Activated CD8-positive, alpha-beta T cell treated with anti-CD3 and anti-CD28 coated beads for 36 hours (primary cell): ENCODE measurements around the gene HPGDS. TPM values are rescaled to one million over a fixed set of nuclear protein-coding genes. Genes with fewer than 3 reads are reported as not detected.

Source experiments
- ATAC-seq: fragments of 200-7000 bp; cut with Tn5 transposase; one replicate; pipeline ENCODE4 v1.10.0; 2021; ENCODE audit warnings: mild to moderate bottlenecking, moderate library complexity
- CTCF ChIA-PET: fragments of 350-600 bp; sonication (Branson Sonifier 250); formaldehyde crosslinking; loops from one replicate; lab custom pipeline; 2021; ENCODE audit warnings: antibody characterized with exemption; lab: Charles Lee
- POLR2A ChIA-PET: fragments of 350-600 bp; sonication (Branson Sonifier 250); formaldehyde crosslinking; loops from one replicate; lab custom pipeline; 2021; ENCODE audit warnings: antibody characterized with exemption; lab: Charles Lee
- DNase-seq: peaks from one replicate; pipeline ENCODE4 v3.0.0-alpha.2; 2020
- H3K27ac Mint-ChIP-seq: one replicate; pipeline ENCODE4 v1.8.0; 2021; ENCODE audit warnings: mild to moderate bottlenecking, mixed read lengths
- H3K27me3 Mint-ChIP-seq: one replicate; pipeline ENCODE4 v1.8.0; 2021; ENCODE audit warnings: mixed read lengths
- H3K36me3 Mint-ChIP-seq: one replicate; pipeline ENCODE4 v1.8.0; 2021; ENCODE audit warnings: low read depth, mixed read lengths
- H3K4me1 Mint-ChIP-seq: one replicate; pipeline ENCODE4 v1.8.0; 2021; ENCODE audit warnings: low read depth, mixed read lengths
- H3K4me3 Mint-ChIP-seq: one replicate; pipeline ENCODE4 v1.8.0; 2021; ENCODE audit warnings: mild to moderate bottlenecking, moderate library complexity, mixed read lengths
- H3K9me3 Mint-ChIP-seq: one replicate; pipeline ENCODE4 v1.8.0; 2021; ENCODE audit warnings: mixed read lengths
- intact Hi-C: fragments of 100-400 bp; cut with micrococcal nuclease; formaldehyde crosslinking; loops from one replicate; pipeline ENCODE4 v1.10.0; 2022
- total RNA-seq, 2 experiments: library from RNA; stranded (reverse); gene quantifications; one replicate each; pipeline ENCODE4 v1.2.3, GENCODE V29; 2021
- TF ChIP-seq, protein P1 (sequence below): fragments of 200-600 bp; IDR thresholded peaks from one replicate; pipeline ENCODE4 v1.8.0; 2022; ENCODE audit warnings: antibody characterized with exemption, mild to moderate bottlenecking

Gene HPGDS
- total RNA-seq, 2 experiments from 2014 or later: not detected

DNA sequence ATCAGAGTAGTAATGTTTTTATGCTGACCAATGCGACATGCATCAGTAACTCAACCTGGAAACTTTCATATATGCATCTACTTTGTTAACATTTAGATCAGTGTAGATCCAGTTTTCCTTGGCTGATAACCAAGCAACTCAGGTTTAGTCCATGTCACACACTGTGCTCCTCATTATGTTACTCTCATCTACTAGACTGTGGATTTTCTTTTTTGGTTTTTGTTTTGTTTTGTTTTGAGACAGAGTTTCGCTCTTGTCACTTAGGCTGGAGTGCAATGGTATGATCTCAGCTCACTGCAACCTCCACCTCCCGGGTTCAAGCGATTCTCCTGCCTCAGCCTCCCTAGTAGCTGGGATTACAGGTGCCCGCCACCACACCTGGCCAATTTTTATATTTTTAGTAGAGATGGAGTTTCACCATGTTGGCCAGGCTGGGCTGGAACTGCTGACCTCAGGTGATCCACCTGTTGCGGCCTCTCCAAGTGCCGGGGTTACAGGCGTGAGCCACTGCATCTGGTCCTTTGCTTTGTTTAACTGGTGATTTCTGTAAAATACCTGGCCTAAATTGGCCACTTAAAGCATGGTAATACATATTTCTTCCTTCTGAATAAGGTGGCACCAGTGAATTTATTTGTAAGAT, 86.4 kb downstream of the HPGDS start:
- Mint-ChIP-seq H3K27ac (no peak overlapping the region), H3K36me3 (peaks cover 19% of the 10 kb centered on the region), H3K4me1 (peaks cover under 1% of the 10 kb centered on the region), H3K9me3 (no peaks in the 10 kb centered on the region), H3K4me3 (no peak overlapping the region), H3K27me3 (no peaks in the 10 kb centered on the region)
- TF ChIP-seq, protein P1, sequence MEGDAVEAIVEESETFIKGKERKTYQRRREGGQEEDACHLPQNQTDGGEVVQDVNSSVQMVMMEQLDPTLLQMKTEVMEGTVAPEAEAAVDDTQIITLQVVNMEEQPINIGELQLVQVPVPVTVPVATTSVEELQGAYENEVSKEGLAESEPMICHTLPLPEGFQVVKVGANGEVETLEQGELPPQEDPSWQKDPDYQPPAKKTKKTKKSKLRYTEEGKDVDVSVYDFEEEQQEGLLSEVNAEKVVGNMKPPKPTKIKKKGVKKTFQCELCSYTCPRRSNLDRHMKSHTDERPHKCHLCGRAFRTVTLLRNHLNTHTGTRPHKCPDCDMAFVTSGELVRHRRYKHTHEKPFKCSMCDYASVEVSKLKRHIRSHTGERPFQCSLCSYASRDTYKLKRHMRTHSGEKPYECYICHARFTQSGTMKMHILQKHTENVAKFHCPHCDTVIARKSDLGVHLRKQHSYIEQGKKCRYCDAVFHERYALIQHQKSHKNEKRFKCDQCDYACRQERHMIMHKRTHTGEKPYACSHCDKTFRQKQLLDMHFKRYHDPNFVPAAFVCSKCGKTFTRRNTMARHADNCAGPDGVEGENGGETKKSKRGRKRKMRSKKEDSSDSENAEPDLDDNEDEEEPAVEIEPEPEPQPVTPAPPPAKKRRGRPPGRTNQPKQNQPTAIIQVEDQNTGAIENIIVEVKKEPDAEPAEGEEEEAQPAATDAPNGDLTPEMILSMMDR: no peak
- ATAC-seq: no peak
- ChIA-PET CTCF (interaction anchor here (1.0 to 1.8 kb wide), 2 partner anchors 11 to 13 kb away, joined by 3 to 5 read pairs; no protein-coding TSS in a partner anchor), POLR2A (no interaction called here)
- no peak for DNase-seq
- intact Hi-C loops: no loop called here

- POLR2A ChIA-PET: no interaction called here
- intact Hi-C loops: no loop called here
- no peaks in the 10 kb centered on the region for H3K27me3 Mint-ChIP-seq
These were observed 89.6 kb downstream of the HPGDS start for GRCh38 chr4:94253036-94253435.

GRCh38 chr4:94251094-94251493, 91.5 kb downstream of the HPGDS start:
- H3K4me3 Mint-ChIP-seq: no peak overlapping the region
- intact Hi-C loops: no loop called here
- ATAC-seq: peak; percentile 61

More at GRCh38 chr4:94253036-94253435, 89.6 kb downstream of the HPGDS start:
- no peak for ATAC-seq
- no peaks in the 10 kb centered on the region for H3K9me3 Mint-ChIP-seq
- TF ChIP-seq, protein P1: no peak
- no peak for DNase-seq
- no peak overlapping the region for H3K27ac Mint-ChIP-seq
- H3K36me3 Mint-ChIP-seq: peaks cover 21% of the 10 kb centered on the region
- peaks cover 5% of the 10 kb centered on the region for H3K4me1 Mint-ChIP-seq
- CTCF ChIA-PET: no interaction called here
- no peak overlapping the region for H3K4me3 Mint-ChIP-seq

More at GRCh38 chr4:94251094-94251493, 91.5 kb downstream of the HPGDS start:
- ChIA-PET POLR2A (interaction anchor here (1.2 kb wide), 1 partner anchor 55 kb away, joined by 3 read pairs; no protein-coding TSS in a partner anchor), CTCF (interaction anchor here (1.4 kb wide), 1 partner anchor 18 kb away, joined by 3 read pairs; no protein-coding TSS in a partner anchor)
- H3K27ac Mint-ChIP-seq: peak overlapping the region; percentile 19
- no peaks in the 10 kb centered on the region for H3K9me3 Mint-ChIP-seq
- peaks cover 5% of the 10 kb centered on the region for H3K4me1 Mint-ChIP-seq
- H3K27me3 Mint-ChIP-seq: no peaks in the 10 kb centered on the region
- no peak for DNase-seq
- H3K36me3 Mint-ChIP-seq: peaks cover 29% of the 10 kb centered on the region
- TF ChIP-seq, protein P1: no peak

Other genes with a start within 250 kb of the HPGDS start
- 10 to 100 TPM; 28.5 to 28.6 TPM for gene SMARCAD1, start 135.0 kb downstream of the HPGDS start, total RNA-seq
- 10 to 100 TPM; 14.8 to 18.3 TPM for gene PDLIM5, start 109.1 kb upstream of the HPGDS start, total RNA-seq